GM21381 (cell line): Measurements from ENCODE around the gene NGF.

ENCODE experiments used
- ATAC-seq: cut with Tn5 transposase; IDR thresholded peaks from one replicate; pipeline ENCODE4 v1.9.1; 2021; ENCODE audit warnings: mild to moderate bottlenecking, moderate library complexity; ENCODE audit not compliant: unreplicated experiment

Gene NGF

DNA sequence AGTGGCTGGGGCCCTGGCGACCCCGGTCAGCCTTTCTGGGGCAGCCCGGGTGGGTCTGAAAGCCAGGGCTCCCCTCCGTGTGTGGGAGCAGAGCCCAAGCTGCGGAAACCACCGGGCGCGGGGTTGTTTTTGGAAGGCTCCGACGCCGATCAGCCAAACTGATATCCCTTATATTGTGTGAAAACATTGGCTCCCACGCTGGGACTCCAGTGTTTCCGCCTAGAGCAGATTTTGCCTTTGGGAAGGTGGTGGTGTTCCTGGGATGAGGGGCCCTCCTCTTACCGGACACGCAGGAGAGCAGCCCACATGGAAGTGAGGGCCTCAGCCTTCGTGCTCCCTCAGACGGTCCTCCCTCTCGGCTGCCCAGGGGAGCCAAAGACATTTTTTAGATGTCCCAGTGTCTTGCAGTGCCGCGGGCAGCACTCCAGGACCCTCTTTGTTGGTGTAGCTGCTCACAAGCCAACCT, 54.3 kb downstream of the NGF start:
- ATAC-seq: no peak

DNA sequence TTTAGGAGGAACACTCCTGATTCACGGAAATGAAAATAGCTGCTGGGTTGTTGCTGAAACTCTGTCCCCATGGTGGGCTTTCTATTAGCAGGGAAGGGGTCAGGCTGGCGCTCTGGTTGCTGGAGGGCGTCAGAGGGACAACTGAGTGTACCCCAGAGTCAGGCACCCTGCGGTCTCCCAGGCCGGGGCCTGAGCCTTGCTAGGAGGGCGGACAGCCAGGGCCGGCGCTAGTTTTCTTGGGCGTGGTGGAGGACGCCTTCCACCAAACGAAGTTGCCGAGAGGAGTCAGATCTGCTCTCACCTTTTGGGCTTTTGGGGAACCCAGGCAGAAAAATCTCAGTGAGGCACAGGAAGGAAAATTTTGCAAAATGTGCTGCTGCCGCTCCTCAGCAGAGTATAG, 54.8 kb downstream of the NGF start:
- no peak for ATAC-seq

DNA sequence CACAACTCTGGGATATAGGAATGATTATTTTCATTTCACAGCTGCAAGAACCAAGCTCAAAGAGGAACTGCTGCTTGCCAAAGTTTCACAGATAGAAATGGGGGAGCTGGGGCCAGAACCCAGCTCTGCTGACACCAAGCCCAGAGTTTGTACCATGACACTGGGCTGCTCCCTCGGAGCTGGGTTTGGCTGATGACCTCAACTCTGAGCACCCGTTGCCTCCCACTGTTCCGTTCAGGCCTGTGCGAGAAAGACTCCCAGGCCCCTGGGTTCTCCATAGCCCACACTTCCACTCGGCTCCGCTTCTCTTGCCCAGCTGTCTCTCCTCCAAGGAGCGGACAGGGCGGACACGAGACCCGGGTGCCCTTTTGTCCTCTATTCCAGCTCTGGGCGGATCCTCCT, 55.2 kb downstream of the NGF start:
- no peak for ATAC-seq

DNA sequence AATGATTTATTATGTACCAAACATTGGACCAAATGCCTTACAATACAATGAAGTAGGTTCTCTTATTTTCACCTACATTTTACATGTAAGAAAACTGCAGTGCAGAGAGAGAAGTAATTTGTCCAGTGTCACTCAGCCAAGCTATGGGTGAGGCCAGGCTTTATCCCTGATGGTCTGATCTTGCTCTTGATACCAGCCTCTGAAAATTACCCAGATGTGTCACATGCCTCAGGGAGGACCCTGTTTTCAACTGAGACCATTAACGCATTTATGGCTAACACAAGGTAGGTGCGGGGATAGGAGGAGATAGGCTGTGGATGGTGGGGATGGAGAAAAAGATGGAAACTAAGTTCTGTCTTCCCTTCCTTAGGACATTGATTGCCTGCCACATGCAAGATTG, 56.9 kb downstream of the NGF start:
- no peak for ATAC-seq

DNA sequence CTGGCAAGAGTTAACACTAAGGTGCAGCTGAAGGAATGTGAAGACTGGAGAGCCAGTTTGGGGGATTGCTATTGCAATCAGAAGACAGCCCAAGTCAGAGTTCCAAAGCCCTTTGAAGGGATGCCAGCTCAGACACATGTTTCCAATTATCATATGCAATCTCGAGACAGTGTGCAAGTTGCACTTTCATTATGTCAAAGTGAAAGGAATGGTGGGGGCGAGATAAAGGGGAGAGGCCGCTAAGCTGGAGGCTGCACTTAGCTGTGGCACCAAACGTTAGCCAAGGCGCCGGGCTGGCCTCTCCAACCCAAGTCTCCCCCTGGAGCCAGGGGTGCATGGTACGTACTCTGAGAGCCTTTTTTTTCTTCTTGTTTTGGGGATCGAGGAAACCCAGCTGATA, 58.0 kb downstream of the NGF start:
- ATAC-seq: no peak

DNA sequence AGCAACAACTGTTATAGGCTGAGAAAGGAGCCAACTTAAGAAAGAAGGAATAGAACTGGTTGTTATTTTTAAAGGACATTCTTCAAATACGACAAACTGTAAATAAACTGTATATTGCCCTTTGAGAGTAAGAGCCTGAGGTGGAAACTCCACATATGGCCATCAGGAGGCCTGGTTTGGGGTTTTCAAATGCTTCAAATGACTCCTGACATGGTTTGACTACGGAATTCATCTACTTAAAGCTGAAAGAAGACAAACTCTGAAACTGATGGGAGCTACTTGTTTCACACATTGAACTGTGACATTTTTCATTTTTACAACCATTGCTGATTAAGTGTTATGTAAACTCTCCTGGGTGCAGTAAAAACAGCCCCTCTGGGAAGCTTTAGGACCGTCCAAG, 59.8 kb downstream of the NGF start:
- no peak for ATAC-seq

DNA sequence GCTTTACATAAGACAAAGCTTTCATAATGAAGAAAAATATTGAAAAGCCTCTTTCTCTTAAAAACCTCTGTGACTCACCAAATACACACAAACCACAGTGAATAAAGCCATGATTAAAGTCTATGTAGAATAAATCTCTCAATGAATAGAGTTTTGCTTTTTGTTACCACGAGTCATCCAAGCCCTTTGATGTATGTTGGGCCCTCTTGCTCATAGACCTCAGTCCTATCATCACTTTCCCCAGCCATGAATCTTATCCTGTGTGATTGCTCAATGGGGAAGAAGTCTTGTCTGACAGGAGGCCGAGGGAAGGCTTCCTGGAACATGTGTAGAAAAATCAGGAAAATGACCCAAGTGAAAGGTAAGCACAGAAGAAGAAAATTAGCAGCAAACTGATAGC, 60.8 kb downstream of the NGF start:
- no peak for ATAC-seq

DNA sequence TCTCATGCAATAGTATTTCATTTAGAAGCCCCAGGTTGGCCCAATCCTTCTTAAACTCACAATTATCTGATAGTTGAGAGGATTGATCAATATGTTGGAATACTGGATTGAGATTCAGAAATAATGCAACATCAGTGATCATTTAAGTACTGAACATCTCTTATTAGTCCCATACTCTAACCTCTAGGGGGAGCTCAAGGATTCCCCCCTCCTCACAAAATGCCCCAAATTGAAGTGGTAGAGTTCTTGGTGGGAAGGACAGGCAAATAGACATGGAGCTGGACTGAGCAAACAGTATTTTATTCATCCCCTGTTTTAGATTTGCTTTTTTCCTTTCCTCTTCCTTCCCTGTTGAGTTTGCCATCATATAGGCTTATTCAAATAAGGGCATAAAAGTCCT, 62.8 kb downstream of the NGF start:
- no peak for ATAC-seq

DNA sequence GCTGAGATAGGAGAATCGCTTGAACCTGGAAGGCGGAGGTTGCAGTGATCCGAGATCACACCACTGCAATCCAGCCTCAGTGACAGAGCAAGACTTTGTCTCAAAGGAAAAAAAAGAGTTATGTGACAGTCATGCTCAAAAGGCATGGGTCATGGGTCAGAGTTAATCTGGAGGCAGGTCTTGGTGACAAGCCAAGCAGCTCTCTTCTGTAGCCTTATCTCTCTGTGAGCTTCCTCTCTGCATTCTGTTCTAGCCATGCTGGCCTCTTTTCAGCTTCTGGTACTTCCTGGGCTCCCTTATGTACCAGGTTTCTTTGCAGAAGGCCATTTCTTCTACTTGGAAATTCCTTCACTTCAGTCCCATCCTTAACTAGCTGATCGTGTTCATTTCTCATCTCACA, 63.6 kb downstream of the NGF start:
- no peak for ATAC-seq

DNA sequence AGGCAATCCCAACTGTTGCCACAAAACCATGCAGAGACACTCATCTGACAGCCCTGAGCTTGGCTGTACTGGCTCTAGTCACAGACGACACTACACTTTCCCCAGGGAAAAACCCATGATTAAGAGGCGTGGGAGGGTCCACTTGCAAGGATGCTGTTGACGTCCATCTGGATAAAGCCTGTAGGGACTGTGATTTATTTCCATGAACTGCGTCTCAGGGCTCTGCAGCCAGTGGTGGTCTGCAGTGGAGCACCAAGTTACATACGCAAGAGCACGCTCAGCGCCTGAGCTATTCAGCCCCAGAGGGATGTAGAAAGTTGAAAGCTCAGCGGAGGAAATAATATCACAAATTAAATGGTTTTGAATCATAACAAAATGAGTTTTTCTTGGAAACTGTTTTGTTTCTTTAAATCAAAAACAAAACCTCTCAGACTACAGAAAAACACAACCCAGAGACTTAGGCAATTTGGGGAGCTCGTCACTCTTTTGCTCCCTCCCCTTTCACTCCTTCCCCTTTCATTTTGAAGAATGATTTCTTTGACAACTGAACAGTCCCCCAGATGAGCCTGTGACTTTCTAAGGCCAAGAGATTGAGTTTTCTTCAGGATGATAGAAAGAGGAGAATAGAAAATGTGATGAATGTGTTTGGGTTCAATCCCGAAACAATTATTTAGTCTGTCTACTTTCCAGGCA, 71.2 kb downstream of the NGF start:
- ATAC-seq: no peak

DNA sequence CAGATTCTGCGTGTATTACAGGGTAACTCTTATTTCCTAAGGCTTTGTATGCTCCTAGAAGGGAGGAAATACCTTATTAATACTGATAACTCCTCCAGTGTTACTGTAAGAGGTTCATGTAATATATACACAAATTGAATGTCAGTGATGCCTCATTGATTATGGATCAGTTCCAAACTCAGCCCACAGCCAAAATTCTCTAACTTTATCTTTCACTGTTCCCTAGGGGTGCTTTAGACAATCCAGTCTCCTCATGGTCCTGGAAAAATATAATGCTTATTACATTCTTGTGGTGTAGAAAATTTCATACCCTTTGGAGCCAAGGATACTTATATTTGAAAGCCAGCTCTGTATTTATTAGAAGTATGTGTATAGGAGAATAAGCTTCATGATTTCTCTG, 73.0 kb downstream of the NGF start:
- ATAC-seq: no peak

DNA sequence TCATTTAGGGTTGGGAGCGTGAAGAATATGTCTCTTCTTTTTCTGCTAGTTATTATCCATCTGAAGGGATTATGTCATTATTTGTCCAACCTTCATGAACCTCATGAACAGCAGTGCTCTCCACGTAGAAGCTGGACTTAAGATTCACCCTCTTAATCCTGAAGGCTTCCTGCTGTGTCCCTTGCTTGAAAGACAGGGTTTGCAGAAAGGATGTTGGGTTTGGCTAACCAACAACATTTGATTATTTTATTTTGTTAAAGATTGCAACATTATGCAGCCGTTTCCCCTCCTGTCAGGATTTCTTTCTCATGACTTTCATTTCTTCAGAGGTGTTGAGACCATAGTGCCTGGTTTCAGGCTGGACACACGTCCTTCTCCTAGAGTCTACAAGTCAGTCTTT, 75.2 kb downstream of the NGF start:
- ATAC-seq: no peak

DNA sequence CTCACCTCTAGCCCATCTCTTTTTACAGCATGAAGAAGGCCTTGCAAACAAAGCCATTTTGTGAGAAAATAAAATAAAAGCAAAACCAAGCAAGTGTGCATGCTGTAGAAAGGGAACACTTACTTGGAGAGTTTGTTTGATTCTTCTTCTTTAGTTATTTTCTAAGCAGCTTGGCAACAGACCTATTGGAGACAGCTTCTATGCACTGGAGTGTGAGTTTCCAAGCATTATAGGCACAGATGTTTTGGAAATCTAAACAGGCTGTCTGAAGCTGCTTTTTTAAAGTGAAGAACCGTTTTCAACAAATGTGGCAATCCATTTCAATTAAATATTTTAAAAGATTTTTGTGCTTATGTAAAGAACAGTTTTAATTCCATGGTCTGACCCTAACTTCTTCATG, 76.6 kb downstream of the NGF start:
- ATAC-seq: no peak

DNA sequence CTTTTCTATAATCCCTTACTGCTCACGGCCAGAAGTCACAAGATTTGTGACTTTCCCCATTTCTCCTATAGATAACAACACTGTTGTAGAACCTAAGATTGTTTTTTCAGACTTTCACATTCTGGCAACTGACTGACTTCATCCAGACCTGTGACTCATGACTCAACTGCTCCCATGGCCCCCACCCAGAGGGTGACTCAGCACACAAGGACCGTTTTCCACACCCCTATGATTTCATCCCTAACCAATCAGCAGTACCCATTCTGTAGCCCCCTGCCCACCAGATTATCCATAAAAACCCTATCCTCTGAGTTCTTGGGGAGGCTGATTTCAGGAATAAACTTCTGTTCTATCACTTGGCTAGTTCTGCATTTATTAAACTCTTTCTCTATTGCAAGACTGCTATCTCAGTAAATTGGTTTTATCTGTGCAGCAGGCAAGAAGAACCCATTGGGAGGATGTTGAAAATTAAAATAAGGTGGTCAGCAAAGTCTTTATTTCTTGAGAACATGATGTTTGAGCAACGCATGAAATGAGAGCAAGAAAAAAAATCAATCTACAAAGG, 79.7 kb downstream of the NGF start:
- ATAC-seq: no peak

DNA sequence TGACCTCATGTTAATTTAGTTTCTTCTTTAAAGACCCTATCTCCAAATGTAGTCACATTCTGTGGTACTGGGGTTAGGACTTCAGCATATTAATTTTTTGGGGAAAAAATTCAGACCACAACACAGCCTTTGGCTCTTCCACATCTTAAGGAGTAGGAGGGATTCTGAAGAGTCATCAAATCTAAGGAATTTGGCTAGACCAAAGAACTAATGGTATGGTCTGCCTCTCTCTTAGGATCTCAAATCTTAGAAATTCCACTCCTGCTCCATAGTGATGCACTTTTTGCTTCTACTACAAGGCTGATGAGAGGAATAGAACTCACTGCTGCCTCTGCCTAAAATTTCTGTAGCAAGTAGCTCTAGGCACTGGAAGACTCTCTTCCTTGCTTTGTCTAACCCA, 80.5 kb downstream of the NGF start:
- no peak for ATAC-seq

DNA sequence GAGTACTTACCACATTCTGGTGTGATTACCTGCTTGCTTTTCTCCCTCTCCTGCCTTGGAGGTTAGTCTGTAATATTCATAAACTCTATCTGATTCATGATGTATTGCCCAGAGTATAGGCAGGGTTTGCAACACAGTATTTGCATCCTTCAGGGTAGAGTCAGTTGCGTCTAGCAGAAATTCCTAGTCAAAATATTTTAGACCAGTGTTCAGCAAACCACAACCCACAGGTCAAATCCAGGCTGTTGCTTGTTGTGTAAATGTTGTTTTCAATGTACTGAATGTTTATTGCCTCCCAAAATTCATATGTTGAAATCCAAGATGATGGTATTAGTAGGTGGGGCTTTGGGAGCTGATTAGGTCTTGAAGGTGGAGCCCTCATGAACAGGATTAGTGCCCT, 82.9 kb downstream of the NGF start:
- ATAC-seq: no peak

DNA sequence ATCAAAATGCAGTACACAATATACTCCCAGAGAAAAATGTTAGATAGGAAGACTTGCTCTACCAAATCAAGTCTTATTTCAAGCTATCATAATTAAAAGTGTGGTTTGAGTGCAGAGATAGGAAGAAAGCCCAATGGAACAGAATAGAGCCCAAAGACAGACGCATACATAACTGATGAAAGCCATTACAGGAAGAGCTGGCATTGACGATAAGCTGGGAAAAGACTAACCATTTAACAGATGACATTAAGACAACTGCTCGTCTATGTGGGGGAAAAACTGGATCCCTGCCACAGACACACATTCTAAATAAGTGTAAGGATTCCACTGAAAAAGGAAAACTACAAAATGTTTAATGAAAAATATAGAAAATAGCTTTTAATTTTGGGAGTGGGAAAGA, 85.5 kb downstream of the NGF start:
- ATAC-seq: no peak

DNA sequence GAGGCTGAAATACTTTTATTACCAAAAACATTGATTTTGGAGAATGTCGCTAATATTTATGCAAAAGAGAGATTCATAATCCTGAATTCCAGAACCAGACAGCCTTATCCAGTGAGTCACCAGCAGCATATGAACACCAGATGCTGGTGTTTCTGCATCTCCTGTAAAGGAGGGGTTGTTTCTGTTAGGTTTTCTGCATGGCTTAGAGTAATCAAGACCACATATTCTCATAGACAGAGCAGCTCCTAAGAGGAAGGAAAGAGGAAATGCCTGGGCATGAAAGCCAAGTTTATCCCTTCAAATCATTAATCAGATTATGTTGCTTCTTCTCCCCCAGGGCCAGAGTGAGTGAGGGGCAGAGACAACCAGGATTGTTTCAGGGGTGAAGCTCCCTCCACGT, 86.2 kb downstream of the NGF start:
- no peak for ATAC-seq

DNA sequence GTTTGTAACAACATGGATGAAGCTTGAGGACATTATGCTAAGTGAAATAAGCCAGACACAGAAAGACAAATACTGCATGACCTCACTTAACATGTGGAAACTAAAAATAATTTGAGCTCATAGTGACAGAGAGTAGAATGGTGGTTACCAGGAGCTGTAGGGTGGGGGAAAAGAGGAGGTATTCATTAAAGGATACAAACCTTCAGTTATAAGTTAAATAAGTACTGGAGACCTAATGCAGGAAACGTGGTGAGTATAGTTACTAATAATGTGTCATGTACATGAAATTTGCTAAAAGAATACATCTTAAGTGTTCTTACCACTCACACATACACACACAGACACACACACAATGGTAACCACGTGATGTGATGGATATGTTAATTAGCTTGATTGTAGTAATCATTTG, 86.7 kb downstream of the NGF start:
- no peak for ATAC-seq

DNA sequence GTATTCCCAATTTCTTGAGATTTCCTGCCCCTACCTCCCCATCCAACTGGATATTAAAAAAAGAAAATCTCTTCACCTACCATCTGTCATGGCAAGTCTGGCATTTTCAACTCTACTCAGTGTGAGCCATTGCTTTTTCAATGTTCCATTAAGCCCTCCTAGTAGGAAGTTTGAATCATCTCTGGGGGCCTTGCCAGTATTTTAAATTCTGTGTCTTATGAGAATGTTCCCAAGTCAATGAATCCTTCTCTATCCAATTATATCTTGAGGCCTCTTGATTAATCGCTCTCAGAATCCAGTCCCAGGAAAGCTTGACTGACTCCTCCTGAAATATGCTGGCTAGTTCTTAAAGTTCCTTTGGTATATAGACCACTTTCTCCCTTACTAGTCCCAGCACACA, 91.5 kb downstream of the NGF start:
- ATAC-seq: no peak

DNA sequence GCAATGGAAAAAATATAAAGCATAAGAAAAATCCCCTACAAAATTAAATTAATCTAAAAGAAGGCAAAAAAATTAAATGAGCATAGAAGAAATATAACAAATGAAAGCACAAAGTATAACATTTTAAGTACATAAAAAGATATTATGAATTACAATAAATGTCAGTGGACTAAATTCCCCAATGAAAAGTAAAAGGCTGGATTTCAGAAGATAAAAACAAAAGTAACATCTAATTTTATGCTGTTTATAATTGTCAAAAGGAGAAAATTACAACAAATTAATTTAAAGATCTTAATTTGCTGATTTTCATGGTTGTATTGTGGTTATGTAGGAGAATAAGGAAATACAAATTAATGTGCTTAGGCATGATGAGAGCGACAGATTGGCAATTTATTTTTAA, 92.8 kb downstream of the NGF start:
- ATAC-seq: no peak

DNA sequence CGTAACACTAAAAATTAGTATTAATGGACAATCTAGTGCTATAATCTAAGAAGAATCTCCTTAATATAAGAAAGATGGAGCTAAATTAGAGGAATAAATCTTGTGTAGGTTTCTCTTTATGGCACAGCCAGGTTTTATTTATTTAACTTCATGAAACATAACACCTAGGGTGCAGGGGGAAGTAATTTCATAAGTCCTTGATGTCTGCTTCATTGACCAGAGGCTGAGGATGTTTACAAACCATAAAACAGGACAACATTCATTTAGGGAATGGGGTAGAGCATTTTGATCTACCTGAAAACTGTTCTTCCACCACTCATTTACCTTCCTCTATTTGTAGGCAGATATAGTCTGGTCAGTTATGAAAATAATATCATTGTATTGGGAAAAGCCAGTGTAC, 95.5 kb downstream of the NGF start:
- ATAC-seq: no peak

DNA sequence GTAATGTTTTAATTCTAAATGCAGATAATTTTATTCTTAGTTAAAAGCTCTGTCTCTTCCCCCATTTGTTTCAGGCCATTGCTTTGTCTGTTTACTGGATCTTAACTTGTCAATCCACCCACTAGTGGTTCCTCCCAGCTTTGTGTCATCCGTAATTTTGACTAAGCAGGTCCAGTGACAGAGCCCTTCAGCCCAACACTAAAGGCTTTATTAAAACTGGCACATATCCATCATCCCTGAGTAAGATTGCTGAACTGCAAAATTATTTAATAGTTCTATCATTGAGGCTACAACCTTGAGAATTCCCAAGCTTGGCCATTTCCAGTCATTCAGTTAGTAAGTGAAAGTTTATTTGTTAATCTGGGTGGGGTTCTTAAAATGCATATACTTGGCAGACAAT, 96.7 kb downstream of the NGF start:
- ATAC-seq: no peak
